H54 (cell line): ENCODE measurements around the gene OR14I1.

Source experiments
- DNase-seq: peaks from one replicate; pipeline ENCODE4 v3.0.0; 2011; ENCODE audit warnings: low spot score, mixed read lengths; ENCODE audit not compliant: insufficient read length
- FAIRE-seq: peaks from 3 replicates; lab custom pipeline; 2011; peaks lifted over from hg19 to GRCh38; lab: Jason Lieb, UNC
- POLR2A ChIP-seq: IDR thresholded peaks from 2 replicates; pipeline ENCODE4 v1.6.1; 2011; ENCODE audit warnings: low read depth, mild to moderate bottlenecking, low read length

Gene OR14I1

DNA sequence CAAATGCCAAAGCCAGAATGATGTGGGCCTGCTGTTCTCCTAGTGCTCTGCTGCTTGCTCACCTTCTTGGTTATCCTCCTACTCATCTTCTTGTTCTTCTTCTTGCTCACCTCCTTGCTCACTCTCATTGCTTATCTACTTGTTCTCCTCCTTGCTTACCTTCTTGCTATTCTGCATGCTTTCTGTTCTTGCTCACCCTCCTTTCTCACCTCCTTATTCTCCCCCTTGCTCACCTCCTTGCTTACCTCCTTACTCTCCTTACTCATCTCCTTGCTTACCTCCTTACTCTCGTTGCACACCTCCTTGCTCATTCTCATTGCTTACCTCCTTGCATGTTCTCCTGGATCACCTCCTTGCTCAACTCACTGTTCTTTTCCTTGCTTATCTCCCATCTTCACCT, at the start of gene OR14I1:
Gene OR14I1, minus strand, starts transcription at position 53 of the 400 bp plus-strand sequence.
- DNase-seq (no peak), FAIRE-seq (no peak)
- TF ChIP-seq POLR2A = no peak

- FAIRE-seq (no peak), DNase-seq (no peak)
- no peak for TF ChIP-seq POLR2A
Observed at GRCh38 chr1:248751635-248752034, 49.1 kb upstream of the OR14I1 start.

DNA sequence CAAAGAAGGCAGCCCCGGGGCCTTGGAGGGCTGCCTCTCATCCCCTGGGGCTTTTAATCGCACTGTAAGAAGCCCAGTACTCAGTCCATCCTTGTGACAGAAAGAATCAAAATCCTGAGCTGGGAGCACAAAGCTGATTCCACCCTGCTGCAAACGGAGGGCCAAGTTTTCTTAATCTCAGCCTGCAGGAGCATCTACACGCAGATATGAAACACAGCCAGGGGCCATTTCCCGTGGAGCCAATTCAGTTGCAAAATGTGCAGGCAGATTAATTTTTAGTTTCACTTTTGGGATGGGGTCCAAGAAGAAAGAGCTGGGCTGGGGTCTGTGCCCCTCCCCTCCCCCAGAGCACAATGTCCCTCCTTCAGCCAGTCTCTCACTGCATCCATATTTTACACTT, 48.6 kb upstream of the OR14I1 start:
- DNase-seq (no peak), FAIRE-seq (no peak)

GRCh38 chr1:248750496-248750895, 47.9 kb upstream of the OR14I1 start:
- TF ChIP-seq POLR2A = no peak
- DNase-seq (no peak), FAIRE-seq (no peak)

More for the DNA sequence above, 48.6 kb upstream of the OR14I1 start:
- no peak for TF ChIP-seq POLR2A

DNA sequence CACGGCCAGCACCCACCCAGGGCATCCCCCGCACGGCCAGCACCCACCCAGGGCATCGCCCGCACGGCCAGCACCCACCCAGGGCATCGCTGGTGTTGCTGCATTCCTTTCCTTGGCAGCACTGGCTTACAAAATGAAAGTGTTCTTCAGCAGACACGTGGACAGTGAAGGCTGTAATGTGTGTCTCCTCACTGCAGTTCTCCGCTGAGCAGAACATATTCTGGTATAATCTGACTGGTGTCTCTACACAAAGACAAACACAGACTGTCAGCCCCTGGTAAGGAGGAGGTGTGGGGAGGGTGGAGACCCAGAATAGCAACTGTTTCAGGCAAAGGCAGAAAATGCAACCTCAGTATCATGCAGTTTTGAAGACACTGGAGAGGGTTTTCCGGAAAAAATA, 45.6 kb upstream of the OR14I1 start:
- no peak for TF ChIP-seq POLR2A
- DNase-seq (no peak), FAIRE-seq (no peak)

GRCh38 chr1:248740876-248741275, 38.3 kb upstream of the OR14I1 start:
- no peak for TF ChIP-seq POLR2A
- DNase-seq (no peak), FAIRE-seq (no peak)

DNA sequence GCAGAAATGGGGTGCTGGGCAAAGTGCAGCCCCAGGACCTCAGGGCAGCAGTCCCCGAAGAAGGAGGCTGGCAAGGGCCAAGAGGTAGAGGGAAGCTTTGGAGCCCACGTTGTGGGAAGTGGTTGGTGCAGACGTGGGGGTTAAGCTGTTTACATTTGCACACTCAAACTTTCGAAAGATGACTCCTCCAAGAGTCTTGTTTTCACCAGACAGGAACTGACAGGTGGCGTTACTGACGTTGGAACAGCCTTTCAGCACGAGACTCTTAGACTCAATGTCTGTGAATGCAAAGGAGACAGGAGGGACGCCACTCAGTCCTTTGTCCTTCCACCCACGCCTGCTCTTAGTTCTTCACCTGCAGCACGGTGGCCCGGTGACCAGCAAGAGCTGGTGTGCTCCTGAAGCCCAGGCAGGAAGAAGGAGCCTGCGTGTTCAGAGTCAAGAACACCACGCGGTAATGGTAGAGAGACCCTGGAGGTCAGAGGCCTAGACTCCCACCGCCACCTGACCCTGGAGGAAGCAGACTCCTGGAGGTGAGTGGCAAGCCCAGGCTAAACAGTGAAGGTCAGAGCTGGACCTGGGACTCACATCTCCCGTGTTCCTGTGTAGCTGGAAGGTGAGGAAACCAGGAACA, 37.1 kb upstream of the OR14I1 start:
- DNase-seq (no peak), FAIRE-seq (no peak)
- no peak for TF ChIP-seq POLR2A

DNA sequence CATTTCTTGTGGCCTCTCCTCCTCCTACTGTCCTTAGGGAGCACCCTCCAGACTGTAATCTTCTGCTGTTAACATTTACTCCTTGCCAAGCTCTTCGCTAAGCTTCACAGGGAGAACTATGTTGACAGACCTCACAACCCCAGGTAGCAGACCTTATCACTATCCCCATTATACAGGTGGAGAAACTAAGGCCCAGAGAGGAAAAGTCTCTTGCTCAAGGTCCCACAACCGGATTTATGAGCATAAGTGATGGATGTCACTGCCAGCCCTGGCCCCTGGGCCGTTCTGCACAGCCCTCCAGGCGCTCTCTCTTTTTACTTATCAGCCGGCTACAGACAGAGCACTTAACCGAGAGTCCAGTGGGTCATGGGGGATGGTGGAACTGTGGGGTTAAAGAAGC, 34.9 kb upstream of the OR14I1 start:
- DNase-seq (no peak), FAIRE-seq (no peak)
- TF ChIP-seq POLR2A = no peak

DNA sequence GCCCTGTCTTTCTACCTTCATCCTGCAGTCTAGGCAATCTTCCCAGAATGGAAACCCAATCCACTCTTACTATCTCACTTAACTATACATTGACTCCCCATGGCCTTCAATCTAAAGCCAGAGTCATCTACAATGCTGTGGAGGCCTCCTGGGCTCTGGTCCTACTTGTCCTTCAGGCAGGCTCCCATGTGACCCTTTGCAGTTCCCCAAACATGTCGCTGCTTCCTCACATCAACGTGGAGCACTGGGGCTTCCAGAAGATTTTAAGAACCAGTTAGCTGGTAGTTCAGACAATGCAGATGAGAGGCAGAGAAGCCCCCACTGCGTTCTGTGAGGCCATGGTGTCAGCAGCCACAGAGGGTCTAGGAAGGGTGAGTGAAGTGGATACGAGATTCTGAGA, 34.4 kb upstream of the OR14I1 start:
- TF ChIP-seq POLR2A = no peak
- no peak for FAIRE-seq
- DNase-seq = no peak

- DNase-seq (no peak), FAIRE-seq (no peak)
- no peak for TF ChIP-seq POLR2A
Observed at GRCh38 chr1:248733566-248733965, 31.0 kb upstream of the OR14I1 start.

- TF ChIP-seq POLR2A = no peak
- no peak for DNase-seq
- FAIRE-seq = no peak
Observed at GRCh38 chr1:248730507-248731335, 28.2 kb upstream of the OR14I1 start.

- DNase-seq (no peak), FAIRE-seq (no peak)
- no peak for TF ChIP-seq POLR2A
Observed at GRCh38 chr1:248714248-248714647, 11.7 kb upstream of the OR14I1 start.

DNA sequence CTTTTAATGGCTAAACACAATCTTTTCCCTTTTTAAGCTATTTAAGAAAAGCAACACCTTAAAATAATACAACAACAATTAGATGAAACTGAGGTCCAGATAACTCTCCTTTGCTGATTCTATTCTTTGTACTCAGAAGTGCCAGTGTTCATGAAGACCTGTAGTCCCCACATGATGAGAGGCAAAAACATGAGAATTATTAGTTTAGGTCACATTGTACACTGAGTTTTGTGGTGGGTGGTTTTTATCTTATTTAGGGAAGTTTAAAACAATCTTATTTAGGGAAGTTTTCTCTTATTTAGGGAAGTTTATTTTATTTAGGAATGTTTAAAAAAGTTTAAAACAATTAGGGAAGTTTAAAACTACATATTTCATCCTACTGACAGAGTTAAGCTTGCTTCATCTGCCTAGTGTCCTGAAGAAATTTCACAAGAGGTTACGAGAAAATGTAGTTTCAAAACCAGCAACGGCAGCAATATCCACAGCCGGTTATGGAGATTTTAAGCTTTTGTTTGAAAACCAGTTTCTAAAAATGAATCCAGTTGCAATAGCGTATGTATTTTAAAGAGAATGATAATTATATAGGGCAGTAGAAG, 7.8 kb upstream of the OR14I1 start:
- no peak for TF ChIP-seq POLR2A
- no peak for DNase-seq
- FAIRE-seq = no peak

DNA sequence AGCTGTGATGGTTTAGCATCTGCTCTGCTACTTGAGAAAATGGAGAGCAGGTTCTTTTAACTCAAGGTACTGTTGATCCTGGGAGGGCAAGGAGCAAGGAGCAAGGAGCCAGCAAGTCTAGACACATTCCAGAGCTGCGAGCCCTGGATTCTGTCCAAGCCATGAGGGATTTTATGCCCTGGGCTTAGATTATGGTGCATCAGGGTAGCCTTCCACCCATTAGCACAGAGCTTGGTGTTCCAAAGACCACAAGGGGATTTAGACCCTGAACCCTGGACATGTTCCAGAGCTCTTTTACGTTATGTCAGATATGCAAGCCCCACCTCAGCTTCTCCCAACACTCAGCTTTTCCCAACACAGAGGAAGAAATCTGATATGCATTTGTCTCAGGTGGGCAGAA, 2.0 kb upstream of the OR14I1 start:
- FAIRE-seq (no peak), DNase-seq (no peak)
- TF ChIP-seq POLR2A = no peak
